ENCODE data around the gene OR13J1. TPM values are rescaled to one million over a fixed set of nuclear protein-coding genes. Genes with fewer than 3 reads are reported as not detected.

Gene OR13J1
- total RNA-seq, 2 donors from 2014 or later: not detected

DNA sequence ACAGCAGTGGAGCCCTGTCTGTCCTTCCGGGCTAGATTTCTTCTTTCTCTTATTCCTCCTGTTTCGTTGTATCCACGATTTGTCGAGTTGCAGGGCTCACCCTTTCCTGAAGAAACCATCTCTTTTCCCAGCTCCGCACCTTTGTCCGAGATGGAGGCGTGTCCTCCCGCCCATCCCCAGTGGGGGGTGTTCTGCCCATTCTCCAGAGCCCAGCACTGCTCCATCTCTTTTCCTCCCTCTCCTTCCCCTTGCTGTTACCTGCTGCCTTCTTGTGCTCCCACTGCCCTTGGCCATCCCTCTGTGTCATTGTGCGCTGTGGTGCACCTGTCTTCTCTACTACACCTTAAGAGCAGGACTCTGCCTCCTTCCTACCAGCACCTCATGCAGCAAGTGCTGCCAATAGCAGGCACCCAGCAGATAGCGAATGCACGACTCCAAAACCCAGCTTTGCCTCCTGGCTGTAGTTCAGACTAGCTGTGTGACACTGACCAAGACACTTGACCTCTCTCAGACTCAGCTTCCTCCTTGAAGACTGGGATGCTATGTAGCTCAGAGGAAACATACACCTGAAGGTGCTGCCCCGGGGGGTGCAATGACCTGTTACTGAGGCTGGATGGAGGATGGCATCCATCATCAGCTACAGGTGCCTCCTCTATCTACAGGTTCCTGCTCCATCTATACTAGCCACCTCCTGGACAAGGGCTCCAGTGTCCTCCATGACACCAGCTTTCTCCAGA lies 8.9 kb downstream of the OR13J1 start:
- ATAC-seq (no peak), DNase-seq (no peak)
- Histone ChIP-seq H3K9me3 (no peaks in the 10 kb centered on the region), H3K4me3 (no peak overlapping the region), H3K4me1 (no peaks in the 10 kb centered on the region), H3K27ac (no peak overlapping the region), H3K36me3 (replicated peaks in 1 of 2; ENCODE audit: insufficient read depth in 1 of 2, low read depth in 2 of 2) (no peaks in the 10 kb centered on the region), H3K27me3 (peaks cover 0 to 8% of the 10 kb centered on the region in 2 donors)
- 38 to 40% methylated on average over 11 to 12 of the region's 12 CpGs for WGBS, 2 donors
- TF ChIP-seq POLR2A (IDR thresholded peaks at IDR 0.05): no peak
- TF ChIP-seq, protein P1, sequence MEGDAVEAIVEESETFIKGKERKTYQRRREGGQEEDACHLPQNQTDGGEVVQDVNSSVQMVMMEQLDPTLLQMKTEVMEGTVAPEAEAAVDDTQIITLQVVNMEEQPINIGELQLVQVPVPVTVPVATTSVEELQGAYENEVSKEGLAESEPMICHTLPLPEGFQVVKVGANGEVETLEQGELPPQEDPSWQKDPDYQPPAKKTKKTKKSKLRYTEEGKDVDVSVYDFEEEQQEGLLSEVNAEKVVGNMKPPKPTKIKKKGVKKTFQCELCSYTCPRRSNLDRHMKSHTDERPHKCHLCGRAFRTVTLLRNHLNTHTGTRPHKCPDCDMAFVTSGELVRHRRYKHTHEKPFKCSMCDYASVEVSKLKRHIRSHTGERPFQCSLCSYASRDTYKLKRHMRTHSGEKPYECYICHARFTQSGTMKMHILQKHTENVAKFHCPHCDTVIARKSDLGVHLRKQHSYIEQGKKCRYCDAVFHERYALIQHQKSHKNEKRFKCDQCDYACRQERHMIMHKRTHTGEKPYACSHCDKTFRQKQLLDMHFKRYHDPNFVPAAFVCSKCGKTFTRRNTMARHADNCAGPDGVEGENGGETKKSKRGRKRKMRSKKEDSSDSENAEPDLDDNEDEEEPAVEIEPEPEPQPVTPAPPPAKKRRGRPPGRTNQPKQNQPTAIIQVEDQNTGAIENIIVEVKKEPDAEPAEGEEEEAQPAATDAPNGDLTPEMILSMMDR (IDR thresholded peaks at IDR 0.05): no peak
- intact Hi-C loops (cut with DNase I): no loop called here

DNA sequence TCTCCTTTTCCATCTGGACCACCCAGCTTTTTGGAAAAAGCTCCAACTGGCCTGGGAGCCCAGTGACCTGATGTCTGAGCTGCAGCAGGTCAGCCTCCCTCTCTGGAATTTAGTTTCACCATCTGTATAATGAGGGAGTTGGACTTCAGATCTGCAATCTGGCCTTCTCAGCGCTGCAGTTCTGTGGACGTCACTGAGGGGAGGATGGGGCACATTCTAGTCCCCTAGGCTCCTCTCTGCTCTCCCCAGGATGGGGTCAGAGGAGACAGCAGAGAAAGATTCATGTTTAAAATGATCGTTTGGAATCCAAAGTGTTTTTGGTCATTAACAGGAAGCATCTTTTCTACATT lies 10.2 kb downstream of the OR13J1 start:
- ATAC-seq (no peak), DNase-seq (no peak)
- Histone ChIP-seq H3K4me3 (no peak overlapping the region), H3K4me1 (no peaks in the 10 kb centered on the region), H3K27me3 (peaks cover 0 to 8% of the 10 kb centered on the region in 2 donors), H3K9me3 (no peaks in the 10 kb centered on the region), H3K27ac (no peak overlapping the region), H3K36me3 (replicated peaks in 1 of 2; ENCODE audit: insufficient read depth in 1 of 2, low read depth in 2 of 2) (no peaks in the 10 kb centered on the region)
- intact Hi-C loops (cut with DNase I): no loop called here
- WGBS, 2 donors: 37 to 40% methylated on average over 3 of the region's 3 CpGs
- TF ChIP-seq POLR2A (IDR thresholded peaks at IDR 0.05): no peak
- TF ChIP-seq, protein P1 (IDR thresholded peaks at IDR 0.05): no peak

DNA sequence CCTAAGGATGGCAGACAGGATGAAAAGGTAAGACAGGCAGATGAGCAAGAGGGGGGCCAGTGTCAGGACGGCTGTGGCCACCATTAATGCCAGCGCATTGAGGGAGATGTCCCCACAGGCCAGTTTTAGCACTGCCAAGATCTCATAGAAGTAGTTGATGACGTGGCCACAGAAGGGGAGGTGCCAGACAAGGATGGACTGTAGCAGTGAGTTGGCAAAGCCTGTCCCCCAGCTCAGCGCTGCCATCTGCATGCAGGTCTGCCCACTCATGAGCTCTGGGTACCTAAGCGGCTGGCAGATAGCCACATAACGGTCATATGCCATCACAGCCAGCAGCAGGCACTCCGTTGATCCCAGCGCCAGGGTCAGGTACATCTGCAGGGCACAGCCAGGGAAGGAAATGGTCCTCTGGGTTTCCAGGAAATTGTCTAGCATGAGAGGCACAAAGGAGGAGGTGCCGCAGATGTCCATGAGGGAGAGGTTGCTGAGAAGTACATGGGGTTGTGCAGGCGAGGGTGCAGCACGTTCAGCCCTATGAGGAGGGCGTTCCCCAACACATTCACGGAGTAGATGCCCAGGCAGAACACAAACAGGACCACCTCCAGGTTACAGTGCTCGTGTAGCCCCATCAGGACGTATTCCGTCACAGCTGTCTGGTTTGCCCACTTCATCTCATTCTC lies 10.8 kb downstream of the OR13J1 start:
- H3K27ac ChIP-seq: no peak overlapping the region
- intact Hi-C loops (cut with DNase I): no loop called here
- H3K4me3 ChIP-seq: no peak overlapping the region
- H3K9me3 ChIP-seq: no peaks in the 10 kb centered on the region
- TF ChIP-seq, protein P1 (IDR thresholded peaks at IDR 0.05): no peak
- no peak for TF ChIP-seq POLR2A (IDR thresholded peaks at IDR 0.05)
- no peaks in the 10 kb centered on the region for H3K36me3 ChIP-seq (replicated peaks in 1 of 2; ENCODE audit: insufficient read depth in 1 of 2, low read depth in 2 of 2)
- H3K27me3 ChIP-seq: peaks cover 0 to 8% of the 10 kb centered on the region in 2 donors
- ATAC-seq (peak; percentile 33), DNase-seq (peak in 2 of 4 donors; percentile 25 to 40)
- WGBS, 2 donors: 41 to 43% methylated on average over 16 of the region's 16 CpGs
- no peaks in the 10 kb centered on the region for H3K4me1 ChIP-seq

DNA sequence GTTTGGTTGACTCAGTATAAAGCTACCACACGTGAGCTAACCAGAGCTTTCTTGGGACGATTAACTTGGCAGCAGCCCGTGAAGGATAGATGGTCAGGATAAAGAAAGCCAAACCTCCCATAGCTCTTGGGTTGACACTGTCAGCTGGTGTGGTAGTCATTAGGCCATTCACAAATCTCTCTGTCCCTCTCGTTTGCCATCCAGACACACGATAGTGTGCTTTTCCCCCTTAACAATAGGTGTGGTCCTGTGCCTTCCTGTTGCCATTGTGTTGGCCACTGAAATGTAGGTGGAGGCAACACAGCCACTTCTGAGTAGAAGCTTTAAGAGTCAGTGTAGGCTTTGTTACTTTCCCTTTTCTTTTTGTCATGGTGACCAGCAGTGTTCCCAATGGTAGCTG lies 11.7 kb downstream of the OR13J1 start:
- DNase-seq: no peak
- no peak for ATAC-seq
- no peak for TF ChIP-seq POLR2A (IDR thresholded peaks at IDR 0.05)
- TF ChIP-seq, protein P1 (IDR thresholded peaks at IDR 0.05): no peak
- H3K36me3 ChIP-seq (replicated peaks in 1 of 2; ENCODE audit: insufficient read depth in 1 of 2, low read depth in 2 of 2): no peaks in the 10 kb centered on the region
- no peaks in the 10 kb centered on the region for H3K4me1 ChIP-seq
- 53 to 59% methylated on average over 5 of the region's 5 CpGs for WGBS, 2 donors
- no peak overlapping the region for H3K27ac ChIP-seq
- peaks cover 0 to 8% of the 10 kb centered on the region in 2 donors for H3K27me3 ChIP-seq
- intact Hi-C loops (cut with DNase I): no loop called here
- H3K9me3 ChIP-seq: no peaks in the 10 kb centered on the region
- H3K4me3 ChIP-seq: no peak overlapping the region

Data from body of pancreas (tissue), 4 donors.